GM19372 (cell line): Measurements from ENCODE around the gene CREB1.
"Not testable (repeated sequence)": the region's sequence is repeated elsewhere in the genome, so short reads cannot be mapped to it uniquely, and the experiment has no call there.

Experiments used
- ATAC-seq: cut with Tn5 transposase; IDR thresholded peaks from one replicate; pipeline ENCODE4 v1.9.1; 2021; ENCODE audit warnings: mild to moderate bottlenecking, low read depth, moderate library complexity; ENCODE audit not compliant: unreplicated experiment

Gene CREB1

DNA sequence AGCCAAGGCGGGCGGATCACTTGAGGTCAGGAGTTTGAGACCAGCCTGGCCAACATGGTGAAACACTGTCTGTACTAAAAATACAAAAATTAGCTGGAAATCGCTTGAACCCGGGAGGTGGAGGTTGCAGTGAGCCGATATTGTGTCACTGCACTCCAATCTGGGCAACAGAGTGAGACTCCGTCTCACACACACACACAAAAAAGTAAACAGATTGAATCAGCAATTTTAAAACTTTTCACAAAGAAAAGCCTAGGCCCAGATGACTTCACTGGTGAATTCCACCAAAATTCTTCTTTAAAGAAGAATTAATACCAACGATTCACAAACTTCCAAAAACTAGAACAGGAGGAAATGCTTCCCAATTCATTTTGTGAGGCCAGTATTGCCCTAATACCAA, 116.8 kb downstream of the CREB1 start:
- ATAC-seq = not testable (repeated sequence)
